WERI-Rb-1 (cell line): ENCODE results near the gene IPPK.

Experiments used
- DNase-seq: peaks from one replicate; pipeline ENCODE4 v3.0.0-alpha.2; 2020
- H3K27ac ChIP-seq: fragments of 250-450 bp; sonication (Bioruptor Pico); 2 replicates; pipeline ENCODE4 v1.5.1; 2020; ENCODE audit warnings: mild to moderate bottlenecking, moderate library complexity
- H3K27me3 ChIP-seq: fragments of 250-450 bp; sonication (Bioruptor Pico); 2 replicates; pipeline ENCODE4 v1.5.1; 2021; ENCODE audit warnings: mild to moderate bottlenecking, low read depth, moderate library complexity; ENCODE audit not compliant: insufficient read depth, severe bottlenecking
- H3K36me3 ChIP-seq: fragments of 250-450 bp; sonication (Bioruptor Pico); 2 replicates; pipeline ENCODE4 v1.5.1; 2020; ENCODE audit warnings: mild to moderate bottlenecking, moderate library complexity
- H3K4me3 ChIP-seq: 2 replicates; pipeline ENCODE4 v1.5.1; 2011; ENCODE audit warnings: low read depth, mild to moderate bottlenecking, control low read depth, low read length
- H3K9me3 ChIP-seq: fragments of 250-450 bp; sonication (Bioruptor Pico); 2 replicates; pipeline ENCODE4 v1.5.1; 2021; ENCODE audit warnings: mild to moderate bottlenecking, moderate library complexity; ENCODE audit not compliant: severe bottlenecking
- CTCF ChIP-seq: IDR thresholded peaks from 2 replicates; pipeline ENCODE4 v1.5.1; 2011; ENCODE audit warnings: low read depth, mild to moderate bottlenecking, control low read depth, inconsistent platforms, low read length

Gene IPPK

GRCh38 chr9:92608909-92609445 is 61.0 kb downstream of the IPPK start:
- TF ChIP-seq CTCF = 0 out of 2 replicates have a peak, but pooled peaks have one; percentile 16
- no peaks in the 10 kb centered on the region for H3K27me3 ChIP-seq
- peaks cover 10% of the 10 kb centered on the region for H3K9me3 ChIP-seq
- H3K36me3 ChIP-seq = peaks cover 27% of the 10 kb centered on the region
- peak; percentile 89 for DNase-seq
- H3K27ac ChIP-seq = peak overlapping the region; percentile 83
- no peak overlapping the region; the same call in 1 of the 2 replicates for H3K4me3 ChIP-seq

- Histone ChIP-seq H3K27ac (peak overlapping the region; percentile 83), H3K9me3 (peaks cover 10% of the 10 kb centered on the region), H3K27me3 (no peaks in the 10 kb centered on the region), H3K4me3 (no peak overlapping the region; the same call in 1 of the 2 replicates), H3K36me3 (peaks cover 21% of the 10 kb centered on the region)
- DNase-seq = no peak
- TF ChIP-seq CTCF = no peak
Observed at GRCh38 chr9:92608241-92608908, 61.6 kb downstream of the IPPK start.

- Histone ChIP-seq H3K4me3 (no peak overlapping the region), H3K36me3 (peaks cover 15% of the 10 kb centered on the region), H3K27me3 (no peaks in the 10 kb centered on the region), H3K27ac (peak overlapping the region; percentile 83), H3K9me3 (peaks cover 10% of the 10 kb centered on the region)
- no peak for DNase-seq
- TF ChIP-seq CTCF = no peak
Observed at GRCh38 chr9:92607773-92608172, 62.2 kb downstream of the IPPK start.

- Histone ChIP-seq H3K9me3 (peaks cover 10% of the 10 kb centered on the region), H3K27me3 (no peaks in the 10 kb centered on the region), H3K4me3 (no peak overlapping the region), H3K27ac (no peak overlapping the region), H3K36me3 (peaks cover 8% of the 10 kb centered on the region)
- TF ChIP-seq CTCF = no peak
- no peak for DNase-seq
Observed at GRCh38 chr9:92607088-92607487, 62.8 kb downstream of the IPPK start.

GRCh38 chr9:92605224-92605623 is 64.7 kb downstream of the IPPK start:
- H3K9me3 ChIP-seq = peaks cover 10% of the 10 kb centered on the region
- H3K36me3 ChIP-seq = no peaks in the 10 kb centered on the region
- H3K4me3 ChIP-seq = no peak overlapping the region
- no peak overlapping the region for H3K27ac ChIP-seq
- H3K27me3 ChIP-seq = no peaks in the 10 kb centered on the region
- DNase-seq = no peak
- no peak for TF ChIP-seq CTCF

GRCh38 chr9:92603990-92604389 is 65.9 kb downstream of the IPPK start:
- Histone ChIP-seq H3K27me3 (no peaks in the 10 kb centered on the region), H3K4me3 (no peak overlapping the region), H3K36me3 (no peaks in the 10 kb centered on the region), H3K27ac (no peak overlapping the region), H3K9me3 (peaks cover 10% of the 10 kb centered on the region)
- DNase-seq = no peak
- TF ChIP-seq CTCF = no peak
